Measurements from ENCODE around the gene ASPHD1. TPM values are rescaled to one million over a fixed set of nuclear protein-coding genes. Genes with fewer than 3 reads are reported as not detected.

The ASPHD1 gene
- total RNA-seq, 1 donor from 2014 or later, result not detected

- ChIA-PET CTCF (interaction anchor here (1.1 to 1.2 kb wide), 3 partner anchors 37 to 81 kb away, joined by 3 to 4 read pairs (median 3); partner anchors contain the start of genes TAOK2 and TMEM219), POLR2A (interaction anchor here (0.6 to 3.5 kb wide), 16 partner anchors 9 to 1149 kb away, joined by 3 to 30 read pairs (median 6); partner anchors contain the start of genes ALDOA, CDIPT, HIRIP3 and INO80E)
- Mint-ChIP-seq H3K27me3 (no peaks in the 10 kb centered on the region), H3K27ac (peak overlapping the region; percentile 81), H3K4me1 (peaks cover 31% of the 10 kb centered on the region), H3K9me3 (no peaks in the 10 kb centered on the region), H3K36me3 (ENCODE audit: low read depth) (peaks cover 35% of the 10 kb centered on the region), H3K4me3 (peak overlapping the region; percentile 94)
- no peak for TF ChIP-seq CTCF (IDR thresholded peaks at IDR 0.05)
- ATAC-seq (ENCODE audit: low read depth) (no peak), DNase-seq (no peak)
- intact Hi-C loops (cut with micrococcal nuclease), result no loop called here
Measured at GRCh38 chr16:29925105-29925756, 24.9 kb downstream of the ASPHD1 start.

- ChIA-PET POLR2A (interaction anchor here (0.6 to 3.5 kb wide), 29 partner anchors 9 to 1148 kb away, joined by 3 to 30 read pairs (median 5); partner anchors contain the start of genes ALDOA, ASPHD1, CD19 and CDIPT), CTCF (interaction anchor here (1.1 to 1.2 kb wide), 3 partner anchors 36 to 80 kb away, joined by 3 to 4 read pairs (median 3); partner anchors contain the start of genes TAOK2 and TMEM219)
- no peak for TF ChIP-seq CTCF (IDR thresholded peaks at IDR 0.05)
- intact Hi-C loops (cut with micrococcal nuclease), result loop anchor here (1.0 kb wide), 5 partner anchors 26 to 70 kb away; partner anchors contain the start of genes ASPHD1, CDIPT, INO80E and TAOK2
- DNase-seq, result peak; percentile 100
- peak; percentile 90 for ATAC-seq (ENCODE audit: low read depth)
- Mint-ChIP-seq H3K4me3 (peak within 1 kb of the TSS; percentile 94), H3K27me3 (no peaks in the 10 kb centered on the region), H3K9me3 (no peaks in the 10 kb centered on the region), H3K4me1 (peaks cover 28% of the 10 kb centered on the region), H3K27ac (peak within 1 kb of the TSS; percentile 94), H3K36me3 (ENCODE audit: low read depth) (peaks cover 27% of the 10 kb centered on the region)
Measured at GRCh38 chr16:29925781-29926710, 25.8 kb downstream of the ASPHD1 start, which contains the start of gene KCTD13. Gene KCTD13, minus strand, starts transcription at chr16:29926226. Its CDS starts 193 bp downstream, at chr16:29926033.

GRCh38 chr16:29926711-29927052 is 26.4 kb downstream of the ASPHD1 start:
- Mint-ChIP-seq H3K4me1 (peaks cover 28% of the 10 kb centered on the region), H3K36me3 (ENCODE audit: low read depth) (peaks cover 21% of the 10 kb centered on the region)
- intact Hi-C loops (cut with micrococcal nuclease), result loop anchor here (1.0 kb wide), 5 partner anchors 26 to 70 kb away; partner anchors contain the start of genes ASPHD1, CDIPT, INO80E and TAOK2

More at GRCh38 chr16:29926711-29927052, 26.4 kb downstream of the ASPHD1 start:
- ChIA-PET POLR2A (interaction anchor here (0.7 to 3.5 kb wide), 23 partner anchors 10 to 1147 kb away, joined by 3 to 30 read pairs (median 5); partner anchors contain the start of genes ALDOA, ASPHD1, CD19 and CDIPT), CTCF (interaction anchor here (1.2 kb wide), 2 partner anchors 47 to 79 kb away, joined by 3 to 4 read pairs; partner anchors contain the start of gene TAOK2)
- ATAC-seq (ENCODE audit: low read depth) (no peak), DNase-seq (no peak)
- H3K27me3 Mint-ChIP-seq, result no peaks in the 10 kb centered on the region
- TF ChIP-seq CTCF (IDR thresholded peaks at IDR 0.05), result no peak
- peak overlapping the region; percentile 94 for H3K4me3 Mint-ChIP-seq
- no peaks in the 10 kb centered on the region for H3K9me3 Mint-ChIP-seq
- peak overlapping the region; percentile 94 for H3K27ac Mint-ChIP-seq

Measured in activated B cell treated with CpG ODN at 0.5 μM for 24 hours (primary cell).